ENCODE data around the gene FANCC.

The FANCC gene

GRCh38 chr9:95182854-95183563 is 134.5 kb downstream of the FANCC start:
- DNase-seq, result no peak

- DNase-seq, result no peak
Measured at GRCh38 chr9:95181835-95182234, 135.7 kb downstream of the FANCC start.

- DNase-seq, result no peak
Measured at GRCh38 chr9:95181226-95181818, 136.2 kb downstream of the FANCC start.

- DNase-seq, result no peak
Measured at GRCh38 chr9:95177617-95178016, 139.9 kb downstream of the FANCC start.

GRCh38 chr9:95176755-95177319 is 140.7 kb downstream of the FANCC start:
- no peak for DNase-seq

GRCh38 chr9:95175523-95175922 is 142.0 kb downstream of the FANCC start:
- DNase-seq, result peak; percentile 28

GRCh38 chr9:95174038-95174437 is 143.5 kb downstream of the FANCC start:
- DNase-seq, result no peak

GRCh38 chr9:95171596-95171995 is 145.9 kb downstream of the FANCC start:
- DNase-seq, result no peak

- DNase-seq, result no peak
Measured at GRCh38 chr9:95171001-95171400, 146.5 kb downstream of the FANCC start.

GRCh38 chr9:95167998-95168397 is 149.5 kb downstream of the FANCC start:
- DNase-seq, result peak; percentile 29

GRCh38 chr9:95165004-95165403 is 152.5 kb downstream of the FANCC start:
- DNase-seq, result no peak

GRCh38 chr9:95157481-95158151 is 159.9 kb downstream of the FANCC start:
- DNase-seq, result peak; percentile 55

GRCh38 chr9:95156074-95156473 is 161.4 kb downstream of the FANCC start:
- no peak for DNase-seq

- DNase-seq, result no peak
Measured at GRCh38 chr9:95155220-95155619, 162.3 kb downstream of the FANCC start.

- DNase-seq, result peak; percentile 79
Measured at GRCh38 chr9:95150903-95151302, 166.6 kb downstream of the FANCC start.

GRCh38 chr9:95148208-95148520 is 169.3 kb downstream of the FANCC start:
- no peak for DNase-seq

- DNase-seq, result no peak
Measured at GRCh38 chr9:95147452-95148207, 169.9 kb downstream of the FANCC start.

- DNase-seq, result no peak
Measured at GRCh38 chr9:95143591-95144561, 173.6 kb downstream of the FANCC start.

GRCh38 chr9:95142728-95143127 is 174.8 kb downstream of the FANCC start:
- no peak for DNase-seq

GRCh38 chr9:95142315-95142714 is 175.2 kb downstream of the FANCC start:
- DNase-seq, result no peak

GRCh38 chr9:95140821-95141220 is 176.7 kb downstream of the FANCC start:
- DNase-seq, result no peak

GRCh38 chr9:95139126-95139525 is 178.4 kb downstream of the FANCC start:
- DNase-seq, result no peak
